ENCODE results near the gene ABCA7.

The ABCA7 gene

DNA sequence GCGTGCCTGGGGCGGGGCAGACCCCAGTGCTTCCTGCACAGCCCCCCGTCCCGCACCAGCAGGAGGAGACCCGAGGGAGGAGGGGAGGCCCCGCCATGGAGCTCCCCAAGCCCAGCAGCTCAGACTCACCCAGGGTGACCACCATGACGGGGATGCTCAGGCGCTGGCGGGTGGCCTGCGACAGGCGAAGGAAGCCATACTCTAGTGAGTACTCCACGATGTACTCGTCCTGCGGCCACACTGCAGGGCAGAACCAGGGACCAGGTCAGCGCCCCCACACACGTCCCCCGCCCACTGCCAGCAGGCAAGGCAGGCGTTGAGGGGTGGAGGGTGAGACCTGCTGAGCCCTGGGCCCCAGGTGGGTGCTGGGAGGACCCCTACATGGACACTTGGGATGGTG, 27.6 kb upstream of the ABCA7 start:
- Histone ChIP-seq H3K36me3 (replicated peaks; ENCODE audit: insufficient read depth, low read length) (peaks cover 19% of the 10 kb centered on the region), H3K27me3 (replicated peaks; ENCODE audit: insufficient read depth, low read length) (no peaks in the 10 kb centered on the region), H3K9me2 (replicated peaks; ENCODE audit: insufficient read depth, low read length) (no peaks in the 10 kb centered on the region), H3K4me2 (ENCODE audit: low read depth, low read length) (no peak overlapping the region), H3K4me3 (ENCODE audit: low read length) (no peak overlapping the region), H3K4me1 (ENCODE audit: low read length) (peaks cover 22% of the 10 kb centered on the region), H3K79me2 (ENCODE audit: low read length) (peaks cover 54% of the 10 kb centered on the region), H4K20me1 (ENCODE audit: insufficient read depth, low read length) (peaks cover 5% of the 10 kb centered on the region), H3K9me3 (replicated peaks; ENCODE audit: insufficient read depth, low read length) (no peaks in the 10 kb centered on the region), H3K9ac (ENCODE audit: low read length) (no peak overlapping the region), H3K27ac (ENCODE audit: low read length) (no peak overlapping the region), H2AFZ (ENCODE audit: low read length) (no peak overlapping the region), H3F3A (ENCODE audit: insufficient read depth, low read length) (peaks cover 10% of the 10 kb centered on the region)
- TF ChIP-seq, protein P1, sequence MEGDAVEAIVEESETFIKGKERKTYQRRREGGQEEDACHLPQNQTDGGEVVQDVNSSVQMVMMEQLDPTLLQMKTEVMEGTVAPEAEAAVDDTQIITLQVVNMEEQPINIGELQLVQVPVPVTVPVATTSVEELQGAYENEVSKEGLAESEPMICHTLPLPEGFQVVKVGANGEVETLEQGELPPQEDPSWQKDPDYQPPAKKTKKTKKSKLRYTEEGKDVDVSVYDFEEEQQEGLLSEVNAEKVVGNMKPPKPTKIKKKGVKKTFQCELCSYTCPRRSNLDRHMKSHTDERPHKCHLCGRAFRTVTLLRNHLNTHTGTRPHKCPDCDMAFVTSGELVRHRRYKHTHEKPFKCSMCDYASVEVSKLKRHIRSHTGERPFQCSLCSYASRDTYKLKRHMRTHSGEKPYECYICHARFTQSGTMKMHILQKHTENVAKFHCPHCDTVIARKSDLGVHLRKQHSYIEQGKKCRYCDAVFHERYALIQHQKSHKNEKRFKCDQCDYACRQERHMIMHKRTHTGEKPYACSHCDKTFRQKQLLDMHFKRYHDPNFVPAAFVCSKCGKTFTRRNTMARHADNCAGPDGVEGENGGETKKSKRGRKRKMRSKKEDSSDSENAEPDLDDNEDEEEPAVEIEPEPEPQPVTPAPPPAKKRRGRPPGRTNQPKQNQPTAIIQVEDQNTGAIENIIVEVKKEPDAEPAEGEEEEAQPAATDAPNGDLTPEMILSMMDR (IDR thresholded peaks at IDR 0.05; ENCODE audit: low read length), result no peak
- TF ChIP-seq EZH2 (optimal IDR thresholded peaks at IDR 0.05; ENCODE audit: low read depth, low read length) (no peak), EZH2phosphoT487 (IDR thresholded peaks at IDR 0.05; ENCODE audit: low read length) (no peak)
- DNase-seq, result no peak

DNA sequence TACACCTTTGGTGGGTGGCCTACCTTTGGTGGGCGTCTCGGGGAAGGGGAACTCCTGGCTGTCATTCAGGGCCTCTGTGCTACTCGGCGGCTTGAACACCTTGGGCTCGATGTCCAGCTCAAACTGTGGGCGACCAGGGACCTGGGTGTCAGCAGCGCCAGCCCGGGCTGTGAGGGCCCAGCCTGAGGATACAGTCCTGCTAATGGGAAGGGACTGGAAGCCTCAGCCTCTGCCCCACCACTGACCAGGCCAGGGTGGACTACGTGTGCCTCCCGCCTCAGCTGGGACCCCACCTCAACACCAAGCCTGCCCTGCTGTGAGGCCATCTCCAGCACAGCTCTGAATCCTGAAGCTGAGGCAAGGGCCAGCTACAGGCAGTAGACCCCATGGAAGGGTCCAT, 26.7 kb upstream of the ABCA7 start:
- H3F3A ChIP-seq (ENCODE audit: insufficient read depth, low read length), result peaks cover 13% of the 10 kb centered on the region
- H3K27me3 ChIP-seq (replicated peaks; ENCODE audit: insufficient read depth, low read length), result no peaks in the 10 kb centered on the region
- DNase-seq, result no peak
- no peaks in the 10 kb centered on the region for H3K9me2 ChIP-seq (replicated peaks; ENCODE audit: insufficient read depth, low read length)
- peaks cover 19% of the 10 kb centered on the region for H3K36me3 ChIP-seq (replicated peaks; ENCODE audit: insufficient read depth, low read length)
- no peaks in the 10 kb centered on the region for H3K9me3 ChIP-seq (replicated peaks; ENCODE audit: insufficient read depth, low read length)
- H3K4me2 ChIP-seq (ENCODE audit: low read depth, low read length), result no peak overlapping the region
- H3K27ac ChIP-seq (ENCODE audit: low read length), result no peak overlapping the region
- H4K20me1 ChIP-seq (ENCODE audit: insufficient read depth, low read length), result peaks cover 14% of the 10 kb centered on the region
- H3K9ac ChIP-seq (ENCODE audit: low read length), result no peak overlapping the region
- peaks cover 30% of the 10 kb centered on the region for H3K4me1 ChIP-seq (ENCODE audit: low read length)
- no peak overlapping the region for H3K4me3 ChIP-seq (ENCODE audit: low read length)
- H2AFZ ChIP-seq (ENCODE audit: low read length), result no peak overlapping the region
- H3K79me2 ChIP-seq (ENCODE audit: low read length), result peaks cover 63% of the 10 kb centered on the region
- TF ChIP-seq EZH2 (optimal IDR thresholded peaks at IDR 0.05; ENCODE audit: low read depth, low read length), result no peak
- TF ChIP-seq, protein P1 (IDR thresholded peaks at IDR 0.05; ENCODE audit: low read length), result no peak
- TF ChIP-seq EZH2phosphoT487 (IDR thresholded peaks at IDR 0.05; ENCODE audit: low read length), result no peak

DNA sequence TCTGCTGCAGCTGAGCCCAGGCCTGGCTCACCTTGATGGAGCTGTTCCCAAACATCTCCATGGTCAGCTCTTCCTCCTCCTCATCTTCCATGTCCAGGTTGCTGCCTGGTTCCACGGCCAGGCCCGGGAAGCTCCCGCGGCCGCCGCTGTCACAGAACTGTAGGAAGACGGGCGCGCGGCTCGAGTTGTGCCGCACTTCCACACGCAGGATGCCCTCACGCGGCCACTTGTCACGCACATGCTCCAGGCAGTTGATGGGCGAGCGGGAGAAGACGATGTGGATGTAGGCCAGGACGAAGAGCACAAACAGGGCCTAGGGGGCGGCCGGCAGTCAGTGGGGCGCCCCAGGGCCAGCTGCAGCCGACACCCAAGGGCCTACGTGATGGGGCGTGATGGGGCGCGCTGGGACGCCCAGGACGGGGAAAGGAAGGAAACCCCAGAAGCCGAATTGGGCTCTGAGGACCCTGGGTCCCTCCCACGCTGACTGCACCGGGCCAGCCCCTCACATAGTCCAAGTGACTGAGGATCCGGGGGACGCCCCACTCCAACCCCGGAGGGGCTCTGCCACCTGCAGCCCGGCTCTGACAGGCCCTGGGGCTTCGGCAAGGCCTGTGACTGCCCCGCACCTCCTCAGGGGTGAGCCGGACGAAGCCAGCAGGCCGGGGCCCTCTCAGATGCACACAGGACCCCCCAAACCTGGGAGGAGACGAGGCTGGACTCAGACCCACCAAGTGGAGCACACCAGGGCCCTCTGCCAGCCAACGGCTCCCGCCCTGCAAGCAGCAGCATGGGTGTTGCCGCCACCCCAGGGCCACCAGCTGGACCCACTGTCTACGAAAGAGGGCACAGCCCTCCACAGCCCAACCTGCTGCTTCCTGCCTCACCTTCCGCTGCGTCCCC, 25.5 kb upstream of the ABCA7 start:
- peaks cover 75% of the 10 kb centered on the region for H3K79me2 ChIP-seq (ENCODE audit: low read length)
- peaks cover 19% of the 10 kb centered on the region for H3K36me3 ChIP-seq (replicated peaks; ENCODE audit: insufficient read depth, low read length)
- H3K9me2 ChIP-seq (replicated peaks; ENCODE audit: insufficient read depth, low read length), result no peaks in the 10 kb centered on the region
- H3K4me1 ChIP-seq (ENCODE audit: low read length), result peaks cover 42% of the 10 kb centered on the region
- no peak overlapping the region for H3K9ac ChIP-seq (ENCODE audit: low read length)
- peaks cover 20% of the 10 kb centered on the region for H4K20me1 ChIP-seq (ENCODE audit: insufficient read depth, low read length)
- peaks cover 15% of the 10 kb centered on the region for H3F3A ChIP-seq (ENCODE audit: insufficient read depth, low read length)
- no peak overlapping the region for H2AFZ ChIP-seq (ENCODE audit: low read length)
- H3K27me3 ChIP-seq (replicated peaks; ENCODE audit: insufficient read depth, low read length), result no peaks in the 10 kb centered on the region
- H3K27ac ChIP-seq (ENCODE audit: low read length), result no peak overlapping the region
- H3K9me3 ChIP-seq (replicated peaks; ENCODE audit: insufficient read depth, low read length), result no peaks in the 10 kb centered on the region
- DNase-seq, result no peak
- TF ChIP-seq EZH2phosphoT487 (IDR thresholded peaks at IDR 0.05; ENCODE audit: low read length) (no peak), EZH2 (optimal IDR thresholded peaks at IDR 0.05; ENCODE audit: low read depth, low read length) (no peak)
- TF ChIP-seq, protein P1 (IDR thresholded peaks at IDR 0.05; ENCODE audit: low read length), result no peak
- no peak overlapping the region for H3K4me2 ChIP-seq (ENCODE audit: low read depth, low read length)
- H3K4me3 ChIP-seq (ENCODE audit: low read length), result no peak overlapping the region
